Left ventricle myocardium inferior (tissue), 1 donor: ENCODE measurements around the gene FARP1. TPM values are rescaled to one million over a fixed set of nuclear protein-coding genes. Genes with fewer than 3 reads are reported as not detected.

Experiments used
- DNase-seq: peaks from one replicate; pipeline ENCODE4 v3.0.0-alpha.2; 2020
- H3K27ac ChIP-seq: fragments of 200-600 bp; replicated peaks from 2 replicates; pipeline ENCODE4 v1.8.0; 2021
- H3K27me3 ChIP-seq: fragments of 200-600 bp; 2 replicates; pipeline ENCODE4 v1.8.0; 2021; ENCODE audit warnings: low read depth
- H3K36me3 ChIP-seq: fragments of 200-600 bp; 2 replicates; pipeline ENCODE4 v1.8.0; 2021
- H3K4me1 ChIP-seq: fragments of 200-600 bp; 2 replicates; pipeline ENCODE4 v1.8.0; 2021
- H3K4me3 ChIP-seq: fragments of 200-600 bp; 2 replicates; pipeline ENCODE4 v1.8.0; 2021; ENCODE audit warnings: mild to moderate bottlenecking, moderate library complexity
- H3K9me3 ChIP-seq: fragments of 200-600 bp; replicated peaks from 2 replicates; pipeline ENCODE4 v1.8.0; 2021
- CTCF ChIP-seq: fragments of 200-600 bp; IDR thresholded peaks from 2 replicates; pipeline ENCODE4 v1.8.0; 2021; ENCODE audit warnings: antibody characterized with exemption, mild to moderate bottlenecking, borderline replicate concordance
- intact Hi-C: fragments of 100-400 bp; cut with micrococcal nuclease; formaldehyde crosslinking; loops from one replicate; pipeline ENCODE4 v1.11.0; 2022
- total RNA-seq: library from RNA; stranded (reverse); fragmentation: NEBNext Ultra II Directional; extraction: Animal tissue kit (Norgen Biotek cat#: 25700); gene quantifications from one replicate; pipeline ENCODE4 v1.2.1, GENCODE V29; 2021
- donor health status: DM: no; HTN: yes; CAD: no; lungs with severe emphysema.

The FARP1 gene
- total RNA-seq, 1 donor from 2014 or later: 17.6 TPM

GRCh38 chr13:98445340-98446233, 302.7 kb downstream of the FARP1 start:
- Histone ChIP-seq H3K27ac (peak overlapping the region; percentile 19), H3K36me3 (peaks cover 39% of the 10 kb centered on the region), H3K4me1 (peaks cover 39% of the 10 kb centered on the region), H3K9me3 (no peaks in the 10 kb centered on the region), H3K27me3 (no peaks in the 10 kb centered on the region), H3K4me3 (no peak overlapping the region)
- intact Hi-C loops: loop anchor here (5.0 kb wide), 2 partner anchors 207 to 227 kb away; no protein-coding TSS in a partner anchor
- peak; percentile 72 for DNase-seq
- TF ChIP-seq CTCF: peak; percentile 98

GRCh38 chr13:98446234-98446621, 303.3 kb downstream of the FARP1 start:
- no peaks in the 10 kb centered on the region for H3K27me3 ChIP-seq
- no peaks in the 10 kb centered on the region for H3K9me3 ChIP-seq
- peaks cover 33% of the 10 kb centered on the region for H3K36me3 ChIP-seq
- peak overlapping the region; percentile 19 for H3K27ac ChIP-seq
- intact Hi-C loops: loop anchor here (5.0 kb wide), 2 partner anchors 206 to 226 kb away; no protein-coding TSS in a partner anchor
- DNase-seq: no peak
- H3K4me1 ChIP-seq: peaks cover 45% of the 10 kb centered on the region
- no peak for TF ChIP-seq CTCF
- no peak overlapping the region for H3K4me3 ChIP-seq

- Histone ChIP-seq H3K36me3 (peaks cover 31% of the 10 kb centered on the region), H3K27me3 (no peaks in the 10 kb centered on the region), H3K4me1 (peaks cover 54% of the 10 kb centered on the region), H3K27ac (no peak overlapping the region), H3K4me3 (no peak overlapping the region), H3K9me3 (no peaks in the 10 kb centered on the region)
- DNase-seq: no peak
- intact Hi-C loops: loop anchor here (5.0 kb wide), 2 partner anchors 205 to 225 kb away; no protein-coding TSS in a partner anchor
- no peak for TF ChIP-seq CTCF
Measured at GRCh38 chr13:98447130-98447529, 304.2 kb downstream of the FARP1 start.

GRCh38 chr13:98447881-98448641, 305.2 kb downstream of the FARP1 start:
- DNase-seq: peak; percentile 58
- Histone ChIP-seq H3K27ac (no peak overlapping the region), H3K4me1 (peaks cover 63% of the 10 kb centered on the region), H3K36me3 (peaks cover 39% of the 10 kb centered on the region), H3K27me3 (no peaks in the 10 kb centered on the region), H3K9me3 (no peaks in the 10 kb centered on the region), H3K4me3 (no peak overlapping the region)
- TF ChIP-seq CTCF: peak; percentile 71
- intact Hi-C loops: loop anchor here (5.0 kb wide), 2 partner anchors 204 to 224 kb away; no protein-coding TSS in a partner anchor

- H3K27me3 ChIP-seq: no peaks in the 10 kb centered on the region
- H3K36me3 ChIP-seq: peaks cover 39% of the 10 kb centered on the region
- H3K9me3 ChIP-seq: no peaks in the 10 kb centered on the region
- no peak for DNase-seq
- peaks cover 69% of the 10 kb centered on the region for H3K4me1 ChIP-seq
- H3K27ac ChIP-seq: no peak overlapping the region
- no peak for TF ChIP-seq CTCF
- intact Hi-C loops: loop anchor here (5.0 kb wide), 2 partner anchors 204 to 224 kb away; no protein-coding TSS in a partner anchor
- no peak overlapping the region for H3K4me3 ChIP-seq
Measured at GRCh38 chr13:98448642-98448928, 305.7 kb downstream of the FARP1 start.
